Measurements from ENCODE around the gene ADGRA1. TPM values are rescaled to one million over a fixed set of nuclear protein-coding genes. Genes with fewer than 3 reads are reported as not detected.

ADGRA1 gene
- total and polyA plus RNA-seq, 2 of the 13 experiments (the other 11 are each of a cell fraction or from before 2014, with no cell fraction given) = not detected

DNA sequence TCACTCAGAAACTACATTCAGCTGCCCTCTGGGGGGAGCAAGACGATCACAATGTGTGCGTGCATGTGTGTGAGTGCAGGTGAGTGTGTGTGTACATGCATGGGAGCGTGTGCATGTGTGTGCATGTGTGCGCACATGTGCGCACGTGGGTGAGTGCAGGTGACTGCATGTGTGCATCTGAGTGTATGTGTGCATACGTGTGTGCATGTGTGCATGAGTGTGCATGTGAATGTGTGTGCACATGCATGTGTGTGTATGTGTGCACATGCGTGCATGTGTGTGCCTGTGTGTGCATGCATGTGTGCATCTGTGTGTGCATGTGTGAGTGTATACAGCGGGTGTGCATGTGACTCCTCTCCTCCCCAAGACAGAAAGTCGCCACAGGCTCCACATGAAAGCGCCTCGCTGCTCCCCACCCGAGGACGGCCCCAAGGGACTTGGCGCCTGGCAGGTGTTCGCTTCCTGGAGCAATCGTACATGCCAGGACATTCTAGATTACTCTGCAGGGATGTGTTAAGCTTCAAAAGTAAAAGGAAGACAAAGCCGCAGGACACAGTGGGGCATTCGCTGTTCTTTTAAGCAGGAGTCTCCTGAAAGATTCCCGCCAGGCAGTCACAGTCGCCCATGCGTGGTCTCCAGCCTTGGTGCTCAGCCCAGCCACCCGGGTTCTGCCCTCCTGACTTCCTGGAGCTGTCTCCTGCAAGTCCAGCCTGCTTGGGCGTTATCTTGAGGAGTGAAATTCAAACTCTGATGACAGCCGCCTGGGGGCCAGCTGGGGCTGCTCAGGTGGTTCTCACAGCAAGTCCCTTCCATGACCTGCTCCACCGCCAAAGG lies 42.0 kb upstream of the ADGRA1 start (continued):
- no peak for TF ChIP-seq KLF16 (CRISPR knock-in tag; IDR thresholded peaks at IDR 0.05)
- peak; percentile 90; the same call in 1 of the 2 replicates for TF ChIP-seq EZH2 (conservative IDR thresholded peaks at IDR 0.05; ENCODE audit: low read depth, low read length)

DNA sequence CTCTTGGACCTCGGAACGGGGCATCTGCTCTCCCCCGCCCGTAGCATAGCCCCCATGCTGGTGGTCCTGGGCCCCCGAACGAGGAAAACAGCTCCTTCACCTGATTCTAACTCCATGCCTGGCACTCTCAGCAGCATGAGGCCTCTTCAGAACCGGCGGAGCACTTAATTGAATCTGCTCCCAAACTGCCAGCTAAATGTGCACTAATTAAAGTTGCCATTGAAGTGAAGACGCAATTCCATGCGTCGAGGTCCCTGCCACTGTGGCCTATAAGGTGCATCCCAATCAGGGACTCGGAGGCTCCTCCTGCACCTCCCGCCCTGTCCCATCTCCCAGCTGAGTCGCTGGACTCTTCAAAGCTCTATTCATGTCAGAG lies 41.3 kb upstream of the ADGRA1 start:
- Histone ChIP-seq H3K9ac (ENCODE audit: insufficient read depth, low read depth, low read length) (no peak overlapping the region), H3K79me2 (ENCODE audit: insufficient read depth, low read length) (no peaks in the 10 kb centered on the region), H3K4me1 (ENCODE audit: insufficient read depth, low read length) (no peaks in the 10 kb centered on the region), H3K27ac (ENCODE audit: extremely low read length, insufficient read depth, low read length) (no peak overlapping the region), H2AFZ (ENCODE audit: low read length) (no peak overlapping the region), H3K4me3 (replicated peaks in 1 of 3; ENCODE audit: insufficient read depth in 1 of 3, low read depth in 2 of 3, low read length in 3 of 3) (no peak overlapping the region), H4K20me1 (ENCODE audit: insufficient read depth, low read length) (no peaks in the 10 kb centered on the region), H3K36me3 (replicated peaks in 1 of 2; ENCODE audit: control insufficient read depth in 1 of 2, insufficient read depth in 2 of 2, low read length in 2 of 2) (no peaks in the 10 kb centered on the region), H3K4me2 (ENCODE audit: low read depth, low read length) (no peak overlapping the region), H3K9me3 (ENCODE audit: low read length) (no peaks in the 10 kb centered on the region), H3K27me3 (ENCODE audit: control insufficient read depth in 1 of 2, insufficient read depth in 2 of 2, low read length in 2 of 2) (peaks cover 28 to 91% of the 10 kb centered on the region in 2 experiments; a peak in 4 of 5 replicates)
- FAIRE-seq (no peak), DNase-seq (ENCODE audit: low spot score) (no peak), ATAC-seq (no peak)
- WGBS (ENCODE audit: low lambda C conversion rate) = 25% methylated on average over 8 of the region's 14 CpGs
- ChIA-PET POLR2A (no interaction called here), CTCF (ENCODE audit: low intra/inter-chr PET ratio, low total read pairs) (no interaction called here)
- in situ Hi-C loops (cut with HindIII; ENCODE audit: extremely low pct_ligation_motif_present, low pct_unique_long_range_greater_than_20kb) = no loop called here
- no TSS peak for BruUV-seq (replicated peaks)
- intact Hi-C loops (cut with micrococcal nuclease; ENCODE audit: unreplicated experiment) = no loop called here
- TF ChIP-seq, protein P1, sequence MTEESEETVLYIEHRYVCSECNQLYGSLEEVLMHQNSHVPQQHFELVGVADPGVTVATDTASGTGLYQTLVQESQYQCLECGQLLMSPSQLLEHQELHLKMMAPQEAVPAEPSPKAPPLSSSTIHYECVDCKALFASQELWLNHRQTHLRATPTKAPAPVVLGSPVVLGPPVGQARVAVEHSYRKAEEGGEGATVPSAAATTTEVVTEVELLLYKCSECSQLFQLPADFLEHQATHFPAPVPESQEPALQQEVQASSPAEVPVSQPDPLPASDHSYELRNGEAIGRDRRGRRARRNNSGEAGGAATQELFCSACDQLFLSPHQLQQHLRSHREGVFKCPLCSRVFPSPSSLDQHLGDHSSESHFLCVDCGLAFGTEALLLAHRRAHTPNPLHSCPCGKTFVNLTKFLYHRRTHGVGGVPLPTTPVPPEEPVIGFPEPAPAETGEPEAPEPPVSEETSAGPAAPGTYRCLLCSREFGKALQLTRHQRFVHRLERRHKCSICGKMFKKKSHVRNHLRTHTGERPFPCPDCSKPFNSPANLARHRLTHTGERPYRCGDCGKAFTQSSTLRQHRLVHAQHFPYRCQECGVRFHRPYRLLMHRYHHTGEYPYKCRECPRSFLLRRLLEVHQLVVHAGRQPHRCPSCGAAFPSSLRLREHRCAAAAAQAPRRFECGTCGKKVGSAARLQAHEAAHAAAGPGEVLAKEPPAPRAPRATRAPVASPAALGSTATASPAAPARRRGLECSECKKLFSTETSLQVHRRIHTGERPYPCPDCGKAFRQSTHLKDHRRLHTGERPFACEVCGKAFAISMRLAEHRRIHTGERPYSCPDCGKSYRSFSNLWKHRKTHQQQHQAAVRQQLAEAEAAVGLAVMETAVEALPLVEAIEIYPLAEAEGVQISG (CRISPR knock-in tag; IDR thresholded peaks at IDR 0.05) = no peak
- TF ChIP-seq, protein P2, sequence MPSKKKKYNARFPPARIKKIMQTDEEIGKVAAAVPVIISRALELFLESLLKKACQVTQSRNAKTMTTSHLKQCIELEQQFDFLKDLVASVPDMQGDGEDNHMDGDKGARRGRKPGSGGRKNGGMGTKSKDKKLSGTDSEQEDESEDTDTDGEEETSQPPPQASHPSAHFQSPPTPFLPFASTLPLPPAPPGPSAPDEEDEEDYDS (CRISPR knock-in tag; IDR thresholded peaks at IDR 0.05) = no peak
- TF ChIP-seq, protein P3, sequence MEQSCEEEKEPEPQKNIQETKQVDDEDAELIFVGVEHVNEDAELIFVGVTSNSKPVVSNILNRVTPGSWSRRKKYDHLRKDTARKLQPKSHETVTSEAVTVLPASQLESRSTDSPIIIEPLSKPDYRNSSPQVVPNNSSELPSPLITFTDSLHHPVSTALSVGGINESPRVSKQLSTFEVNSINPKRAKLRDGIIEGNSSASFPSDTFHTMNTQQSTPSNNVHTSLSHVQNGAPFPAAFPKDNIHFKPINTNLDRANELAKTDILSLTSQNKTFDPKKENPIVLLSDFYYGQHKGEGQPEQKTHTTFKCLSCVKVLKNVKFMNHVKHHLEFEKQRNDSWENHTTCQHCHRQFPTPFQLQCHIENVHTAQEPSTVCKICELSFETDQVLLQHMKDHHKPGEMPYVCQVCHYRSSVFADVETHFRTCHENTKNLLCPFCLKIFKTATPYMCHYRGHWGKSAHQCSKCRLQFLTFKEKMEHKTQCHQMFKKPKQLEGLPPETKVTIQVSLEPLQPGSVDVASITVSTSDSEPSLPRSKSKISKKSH (CRISPR knock-in tag; IDR thresholded peaks at IDR 0.05; ENCODE audit: borderline replicate concordance) = no peak
- no peak for TF ChIP-seq ZFP82 (CRISPR knock-in tag; IDR thresholded peaks at IDR 0.05; ENCODE audit: borderline replicate concordance)
- TF ChIP-seq ZNF557 (CRISPR knock-in tag; IDR thresholded peaks at IDR 0.05) = no peak
- no peak for TF ChIP-seq FOXO1 (CRISPR knock-in tag; IDR thresholded peaks at IDR 0.05)
- TF ChIP-seq, protein P4, sequence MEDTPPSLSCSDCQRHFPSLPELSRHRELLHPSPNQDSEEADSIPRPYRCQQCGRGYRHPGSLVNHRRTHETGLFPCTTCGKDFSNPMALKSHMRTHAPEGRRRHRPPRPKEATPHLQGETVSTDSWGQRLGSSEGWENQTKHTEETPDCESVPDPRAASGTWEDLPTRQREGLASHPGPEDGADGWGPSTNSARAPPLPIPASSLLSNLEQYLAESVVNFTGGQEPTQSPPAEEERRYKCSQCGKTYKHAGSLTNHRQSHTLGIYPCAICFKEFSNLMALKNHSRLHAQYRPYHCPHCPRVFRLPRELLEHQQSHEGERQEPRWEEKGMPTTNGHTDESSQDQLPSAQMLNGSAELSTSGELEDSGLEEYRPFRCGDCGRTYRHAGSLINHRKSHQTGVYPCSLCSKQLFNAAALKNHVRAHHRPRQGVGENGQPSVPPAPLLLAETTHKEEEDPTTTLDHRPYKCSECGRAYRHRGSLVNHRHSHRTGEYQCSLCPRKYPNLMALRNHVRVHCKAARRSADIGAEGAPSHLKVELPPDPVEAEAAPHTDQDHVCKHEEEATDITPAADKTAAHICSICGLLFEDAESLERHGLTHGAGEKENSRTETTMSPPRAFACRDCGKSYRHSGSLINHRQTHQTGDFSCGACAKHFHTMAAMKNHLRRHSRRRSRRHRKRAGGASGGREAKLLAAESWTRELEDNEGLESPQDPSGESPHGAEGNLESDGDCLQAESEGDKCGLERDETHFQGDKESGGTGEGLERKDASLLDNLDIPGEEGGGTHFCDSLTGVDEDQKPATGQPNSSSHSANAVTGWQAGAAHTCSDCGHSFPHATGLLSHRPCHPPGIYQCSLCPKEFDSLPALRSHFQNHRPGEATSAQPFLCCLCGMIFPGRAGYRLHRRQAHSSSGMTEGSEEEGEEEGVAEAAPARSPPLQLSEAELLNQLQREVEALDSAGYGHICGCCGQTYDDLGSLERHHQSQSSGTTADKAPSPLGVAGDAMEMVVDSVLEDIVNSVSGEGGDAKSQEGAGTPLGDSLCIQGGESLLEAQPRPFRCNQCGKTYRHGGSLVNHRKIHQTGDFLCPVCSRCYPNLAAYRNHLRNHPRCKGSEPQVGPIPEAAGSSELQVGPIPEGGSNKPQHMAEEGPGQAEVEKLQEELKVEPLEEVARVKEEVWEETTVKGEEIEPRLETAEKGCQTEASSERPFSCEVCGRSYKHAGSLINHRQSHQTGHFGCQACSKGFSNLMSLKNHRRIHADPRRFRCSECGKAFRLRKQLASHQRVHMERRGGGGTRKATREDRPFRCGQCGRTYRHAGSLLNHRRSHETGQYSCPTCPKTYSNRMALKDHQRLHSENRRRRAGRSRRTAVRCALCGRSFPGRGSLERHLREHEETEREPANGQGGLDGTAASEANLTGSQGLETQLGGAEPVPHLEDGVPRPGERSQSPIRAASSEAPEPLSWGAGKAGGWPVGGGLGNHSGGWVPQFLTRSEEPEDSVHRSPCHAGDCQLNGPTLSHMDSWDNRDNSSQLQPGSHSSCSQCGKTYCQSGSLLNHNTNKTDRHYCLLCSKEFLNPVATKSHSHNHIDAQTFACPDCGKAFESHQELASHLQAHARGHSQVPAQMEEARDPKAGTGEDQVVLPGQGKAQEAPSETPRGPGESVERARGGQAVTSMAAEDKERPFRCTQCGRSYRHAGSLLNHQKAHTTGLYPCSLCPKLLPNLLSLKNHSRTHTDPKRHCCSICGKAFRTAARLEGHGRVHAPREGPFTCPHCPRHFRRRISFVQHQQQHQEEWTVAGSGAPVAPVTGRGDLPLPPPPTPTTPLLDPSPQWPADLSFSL (CRISPR knock-in tag; IDR thresholded peaks at IDR 0.05) = no peak
- no peak for TF ChIP-seq ETV6 (CRISPR knock-in tag; conservative IDR thresholded peaks at IDR 0.05)

Measured in HepG2 (cell line).